Suprapubic skin (tissue), 4 donors: Measurements from ENCODE around the gene INPP5B. TPM values are rescaled to one million over a fixed set of nuclear protein-coding genes. Genes with fewer than 3 reads are reported as not detected.
"Not testable (repeated sequence)": the region's sequence is repeated elsewhere in the genome, so short reads cannot be mapped to it uniquely, and the experiment has no call there.

Source experiments
- DNase-seq, 2 donors: peaks; one replicate each; pipeline ENCODE4 v3.0.0-alpha.2; 2019; ENCODE audit warnings: low spot score in 2 of 2
- H3K27ac ChIP-seq: fragments of 200-600 bp; sonication (generic); one replicate; pipeline ENCODE4 v1.5.1; 2019
- H3K27me3 ChIP-seq: fragments of 200-600 bp; sonication (generic); one replicate; pipeline ENCODE4 v1.5.1; 2019
- H3K36me3 ChIP-seq: fragments of 200-600 bp; sonication (generic); one replicate; pipeline ENCODE4 v1.5.1; 2019
- H3K4me1 ChIP-seq: fragments of 200-600 bp; sonication (generic); one replicate; pipeline ENCODE4 v1.5.1; 2019
- H3K4me3 ChIP-seq: fragments of 200-600 bp; sonication (generic); one replicate; pipeline ENCODE4 v1.5.1; 2019; ENCODE audit warnings: mild to moderate bottlenecking
- H3K9me3 ChIP-seq: fragments of 200-600 bp; sonication (generic); one replicate; pipeline ENCODE4 v1.5.1; 2019
- EP300 ChIP-seq: sonication (generic); formaldehyde crosslinking; IDR thresholded peaks from one replicate; pipeline ENCODE4 v1.6.1; 2017; ENCODE audit warnings: antibody characterized with exemption
- POLR2A ChIP-seq, 2 donors: fragments of 450-650 bp; IDR thresholded peaks; one replicate each; pipeline ENCODE4 v1.6.1; 2017; ENCODE audit warnings: antibody characterized with exemption in 2 of 2, mild to moderate bottlenecking in 2 of 2, moderate library complexity in 2 of 2
- POLR2AphosphoS5 ChIP-seq, 3 donors: sonication (generic); formaldehyde crosslinking; IDR thresholded peaks; one replicate each; pipeline ENCODE4 v1.6.1; 2017; ENCODE audit warnings: antibody characterized with exemption in 3 of 3
- WGBS: methylation state at CpG from one replicate; pipeline ENCODE4 v1.1.5; 2018; 5-methylcytosine and 5-hydroxymethylcytosine counted together
- total RNA-seq, 4 donors: library from RNA; depleted of rRNA; stranded (reverse); fragments of >200 nt; gene quantifications; one replicate each; pipeline ENCODE4 v1.1.0, GENCODE V29; 2016
- TF ChIP-seq, protein P1 (sequence below), 2 donors: fragments of 200-600 bp in 1 of 2; fragments of 450-650 bp in 1 of 2; sonication (generic) in 1 of 2; IDR thresholded peaks; one replicate each; pipeline ENCODE4 v1.5.1; 2016 to 2019; ENCODE audit warnings: antibody characterized with exemption in 2 of 2, mild to moderate bottlenecking in 1 of 2, moderate library complexity in 1 of 2

INPP5B gene
- total RNA-seq, 4 donors from 2014 or later: 14.0 to 30.9 (median 17.9) TPM

DNA sequence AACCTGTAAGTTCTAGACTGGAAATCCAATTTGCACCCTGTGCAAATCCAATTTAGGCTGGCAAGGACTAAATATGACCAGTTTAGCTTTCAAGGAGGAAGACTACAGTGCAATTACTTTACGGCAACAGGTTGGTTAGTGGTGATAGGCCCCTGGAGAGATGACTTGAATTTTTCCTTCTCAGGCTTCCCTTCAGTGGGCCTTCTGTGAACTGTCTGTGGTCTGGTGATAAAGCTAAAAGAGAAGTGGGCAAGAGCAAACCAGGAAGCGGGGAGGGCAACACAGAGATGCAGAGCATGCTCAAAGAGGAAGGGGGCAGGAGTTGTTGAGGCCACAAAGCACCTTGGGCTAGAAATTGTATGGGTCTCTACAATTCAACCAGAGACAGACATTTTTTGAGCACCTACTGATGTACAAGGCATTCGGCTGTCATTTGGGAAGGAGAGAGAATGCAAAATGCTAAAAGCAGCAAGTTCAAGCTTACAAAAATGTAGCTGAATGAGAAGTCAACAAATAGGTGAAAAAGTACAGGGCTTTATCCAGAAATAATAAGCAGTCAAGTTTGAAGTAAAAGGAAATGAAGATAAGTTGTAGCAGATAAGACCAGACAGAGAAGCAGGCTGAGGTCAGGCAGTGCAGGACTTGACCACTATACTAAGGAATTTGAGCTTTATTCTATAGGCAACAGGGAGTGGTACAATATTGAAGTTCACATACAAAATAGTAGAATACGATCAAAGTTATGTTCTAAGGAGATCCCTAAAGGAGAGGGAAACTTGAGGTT lies 23.9 kb downstream of the INPP5B start:
- TF ChIP-seq EP300: no peak
- TF ChIP-seq, protein P1, sequence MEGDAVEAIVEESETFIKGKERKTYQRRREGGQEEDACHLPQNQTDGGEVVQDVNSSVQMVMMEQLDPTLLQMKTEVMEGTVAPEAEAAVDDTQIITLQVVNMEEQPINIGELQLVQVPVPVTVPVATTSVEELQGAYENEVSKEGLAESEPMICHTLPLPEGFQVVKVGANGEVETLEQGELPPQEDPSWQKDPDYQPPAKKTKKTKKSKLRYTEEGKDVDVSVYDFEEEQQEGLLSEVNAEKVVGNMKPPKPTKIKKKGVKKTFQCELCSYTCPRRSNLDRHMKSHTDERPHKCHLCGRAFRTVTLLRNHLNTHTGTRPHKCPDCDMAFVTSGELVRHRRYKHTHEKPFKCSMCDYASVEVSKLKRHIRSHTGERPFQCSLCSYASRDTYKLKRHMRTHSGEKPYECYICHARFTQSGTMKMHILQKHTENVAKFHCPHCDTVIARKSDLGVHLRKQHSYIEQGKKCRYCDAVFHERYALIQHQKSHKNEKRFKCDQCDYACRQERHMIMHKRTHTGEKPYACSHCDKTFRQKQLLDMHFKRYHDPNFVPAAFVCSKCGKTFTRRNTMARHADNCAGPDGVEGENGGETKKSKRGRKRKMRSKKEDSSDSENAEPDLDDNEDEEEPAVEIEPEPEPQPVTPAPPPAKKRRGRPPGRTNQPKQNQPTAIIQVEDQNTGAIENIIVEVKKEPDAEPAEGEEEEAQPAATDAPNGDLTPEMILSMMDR (IDR thresholded peaks at IDR 0.05): no peak
- TF ChIP-seq POLR2A (IDR thresholded peaks at IDR 0.05): no peak
- no peak for TF ChIP-seq POLR2AphosphoS5 (IDR thresholded peaks at IDR 0.05)
- Histone ChIP-seq H3K27me3 (no peaks in the 10 kb centered on the region), H3K9me3 (no peaks in the 10 kb centered on the region), H3K4me1 (no peaks in the 10 kb centered on the region), H3K27ac (no peak overlapping the region), H3K4me3 (no peak overlapping the region), H3K36me3 (no peaks in the 10 kb centered on the region)
- WGBS: 73% methylated on average over 4 of the region's 4 CpGs
- DNase-seq: no peak

DNA sequence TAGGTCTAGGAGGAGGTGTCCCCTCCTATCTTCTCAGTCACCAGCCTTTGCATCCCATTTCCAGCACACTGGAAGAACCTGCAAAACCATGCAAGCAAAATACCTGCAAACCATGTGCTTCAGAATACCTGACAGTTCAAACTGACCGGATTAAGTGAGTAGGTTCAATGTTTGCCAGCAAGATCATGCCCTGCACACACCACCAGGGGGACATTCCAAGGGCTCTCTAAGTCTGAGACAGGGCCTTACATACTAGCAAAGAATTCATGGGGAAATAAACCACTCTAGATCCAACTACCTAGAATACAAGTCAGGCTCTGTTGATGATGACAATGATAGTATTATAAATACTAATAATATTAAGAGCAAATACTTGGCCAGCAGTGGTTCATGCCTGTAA lies 27.6 kb downstream of the INPP5B start:
- Histone ChIP-seq H3K27me3 (no peaks in the 10 kb centered on the region), H3K27ac (no peak overlapping the region), H3K4me3 (no peak overlapping the region), H3K9me3 (no peaks in the 10 kb centered on the region), H3K36me3 (no peaks in the 10 kb centered on the region), H3K4me1 (no peaks in the 10 kb centered on the region)
- no peak for TF ChIP-seq EP300
- no peak for TF ChIP-seq POLR2A (IDR thresholded peaks at IDR 0.05)
- TF ChIP-seq, protein P1 (IDR thresholded peaks at IDR 0.05): peak in 1 of 2 donors; percentile 25
- TF ChIP-seq POLR2AphosphoS5 (IDR thresholded peaks at IDR 0.05): no peak
- DNase-seq: no peak
- WGBS: 50% methylated on average over 1 of the region's 1 CpG

DNA sequence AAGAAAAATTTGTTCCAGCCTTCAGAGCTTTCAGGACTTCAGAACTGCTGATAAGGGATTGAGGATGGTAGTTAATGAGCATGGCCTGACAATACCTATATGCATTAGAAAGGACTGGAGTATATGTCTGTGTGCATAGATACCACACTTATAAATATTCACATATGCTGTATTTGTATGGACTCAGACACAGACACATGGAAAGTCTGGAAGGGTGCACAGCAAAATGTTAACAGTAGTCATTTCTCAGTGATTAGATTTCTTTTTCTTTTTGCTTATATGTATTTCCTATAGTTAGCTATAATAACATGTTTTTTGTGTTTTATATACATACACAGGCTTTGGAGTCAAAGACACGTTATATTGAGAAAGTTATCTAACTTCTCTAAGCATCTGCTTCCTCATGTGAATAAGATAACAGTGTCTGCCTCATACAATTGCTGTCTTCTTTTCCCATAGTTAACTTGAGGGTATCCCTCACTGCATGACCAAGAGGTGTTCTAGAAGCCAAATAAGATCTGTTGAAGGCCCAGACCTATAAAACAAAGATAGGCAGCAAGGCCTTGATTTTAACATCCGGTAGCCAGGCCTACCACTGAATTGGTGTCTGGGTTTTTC lies 31.3 kb downstream of the INPP5B start:
- no peaks in the 10 kb centered on the region for H3K27me3 ChIP-seq
- WGBS: 92% methylated on average over 2 of the region's 2 CpGs

DNA sequence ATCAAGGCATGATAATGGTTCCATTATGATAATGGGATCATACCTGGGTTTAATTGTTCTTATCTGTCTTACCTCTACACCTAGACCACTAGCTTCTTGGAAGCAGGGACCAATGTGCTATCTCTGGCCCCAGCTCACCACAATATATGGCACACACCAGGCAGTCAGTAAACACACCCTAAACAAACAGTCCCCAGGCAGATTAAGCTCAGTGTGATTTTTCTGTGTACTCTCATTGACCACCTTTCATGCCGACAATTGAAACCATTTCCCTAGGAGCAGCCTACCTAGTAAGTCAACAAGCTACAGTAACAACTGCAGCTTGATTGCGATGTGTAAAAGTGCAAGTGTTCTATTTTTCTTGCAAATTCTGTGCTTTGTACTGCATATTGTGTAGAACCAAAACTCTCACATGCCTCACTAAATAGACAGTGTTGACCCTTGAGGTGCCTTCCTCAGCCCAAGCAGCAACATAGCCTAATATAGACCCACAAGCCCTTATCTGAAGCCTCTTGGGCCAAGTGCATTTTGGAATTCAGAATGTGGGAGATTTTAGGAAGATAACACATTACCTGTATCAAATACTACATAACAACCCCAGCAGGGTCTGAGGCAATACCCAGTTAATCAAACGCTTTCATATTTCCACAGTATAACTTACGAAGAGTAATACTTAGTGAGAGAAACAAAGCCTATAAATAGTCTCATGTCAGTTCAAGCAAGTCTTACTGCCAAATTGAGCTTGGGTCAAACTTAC lies 32.0 kb downstream of the INPP5B start:
- 87% methylated on average over 4 of the region's 4 CpGs for WGBS
- H3K27me3 ChIP-seq: no peaks in the 10 kb centered on the region
- no peak for DNase-seq
- H3K9me3 ChIP-seq: no peaks in the 10 kb centered on the region
- H3K4me1 ChIP-seq: no peaks in the 10 kb centered on the region
- H3K4me3 ChIP-seq: no peak overlapping the region
- no peak overlapping the region for H3K27ac ChIP-seq
- TF ChIP-seq EP300 (no peak), POLR2AphosphoS5 (IDR thresholded peaks at IDR 0.05) (no peak), POLR2A (IDR thresholded peaks at IDR 0.05) (no peak)
- TF ChIP-seq, protein P1 (IDR thresholded peaks at IDR 0.05): no peak
- H3K36me3 ChIP-seq: peaks cover 6% of the 10 kb centered on the region

More for the DNA sequence above, 31.3 kb downstream of the INPP5B start:
- TF ChIP-seq EP300 (no peak), POLR2A (IDR thresholded peaks at IDR 0.05) (no peak), POLR2AphosphoS5 (IDR thresholded peaks at IDR 0.05) (no peak)
- TF ChIP-seq, protein P1 (IDR thresholded peaks at IDR 0.05): no peak
- H3K27ac ChIP-seq: no peak overlapping the region
- DNase-seq: no peak
- no peaks in the 10 kb centered on the region for H3K9me3 ChIP-seq
- no peak overlapping the region for H3K4me3 ChIP-seq
- peaks cover 6% of the 10 kb centered on the region for H3K36me3 ChIP-seq
- H3K4me1 ChIP-seq: no peaks in the 10 kb centered on the region

DNA sequence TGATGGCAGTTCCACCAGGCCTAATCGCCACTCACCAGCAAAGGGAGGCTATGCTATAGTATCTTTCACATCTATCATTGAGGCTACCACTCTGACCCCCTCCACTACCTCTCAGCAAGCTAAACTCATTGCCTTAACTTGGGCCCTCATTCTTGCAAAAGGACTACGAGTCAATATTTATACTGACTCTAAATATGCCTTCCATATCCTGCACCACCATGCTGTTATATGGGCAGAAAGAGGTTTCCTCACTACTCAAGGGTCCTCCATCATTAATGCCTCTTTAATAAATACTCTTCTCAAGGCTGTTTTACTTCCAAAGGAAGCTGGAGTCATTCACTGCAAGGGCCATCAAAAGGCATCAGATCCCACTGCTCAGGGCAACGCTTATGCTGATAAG lies 35.4 kb downstream of the INPP5B start:
- not testable (repeated sequence) for H3K4me3 ChIP-seq, H3K4me1 ChIP-seq, DNase-seq, H3K9me3 ChIP-seq, H3K27me3 ChIP-seq, H3K27ac ChIP-seq, H3K36me3 ChIP-seq
- WGBS: 97% methylated on average over 3 of the region's 3 CpGs

DNA sequence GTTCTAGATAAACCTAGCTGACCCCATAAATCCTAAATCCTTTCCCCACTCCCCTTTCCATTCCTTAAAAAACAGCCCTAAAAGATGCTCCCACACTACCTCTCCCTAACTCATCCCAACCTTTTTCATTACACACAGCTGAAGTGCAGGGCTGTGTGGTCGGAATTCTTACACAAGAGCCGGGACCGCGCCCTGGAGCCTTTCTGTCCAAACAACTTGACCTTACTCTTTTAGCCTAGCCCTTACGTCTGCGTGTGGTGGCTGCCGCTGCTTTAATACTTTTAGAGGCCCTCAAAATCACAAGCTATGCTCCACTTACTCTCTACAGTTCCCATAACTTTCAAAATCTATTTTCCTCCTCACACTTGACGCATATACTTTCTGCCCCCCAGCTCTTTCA lies 36.0 kb downstream of the INPP5B start:
- H3K4me3 ChIP-seq, H3K27ac ChIP-seq, H3K4me1 ChIP-seq, H3K9me3 ChIP-seq, DNase-seq, H3K36me3 ChIP-seq, H3K27me3 ChIP-seq: not testable (repeated sequence)
- 78% methylated on average over 8 of the region's 8 CpGs for WGBS

DNA sequence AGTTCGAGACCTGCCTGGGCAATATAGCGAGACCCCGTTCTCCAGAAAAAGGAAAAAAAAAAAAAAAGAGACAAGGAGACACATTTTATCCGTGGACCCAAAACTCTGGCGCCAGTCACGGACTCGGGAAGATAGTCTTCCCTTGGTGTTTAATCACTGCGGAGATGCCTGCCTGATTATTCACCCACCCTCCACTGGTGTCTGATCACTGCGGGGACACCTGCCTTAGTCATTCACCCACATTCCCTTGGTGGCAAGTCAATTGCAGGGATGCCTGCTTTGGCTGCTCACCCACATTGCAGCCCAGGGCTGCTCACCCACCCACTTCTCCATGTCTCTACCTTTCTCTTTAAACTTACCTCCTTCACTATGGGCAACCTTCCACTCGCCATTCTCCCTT lies 38.3 kb downstream of the INPP5B start:
- 97% methylated on average over 10 of the region's 10 CpGs for WGBS

DNA sequence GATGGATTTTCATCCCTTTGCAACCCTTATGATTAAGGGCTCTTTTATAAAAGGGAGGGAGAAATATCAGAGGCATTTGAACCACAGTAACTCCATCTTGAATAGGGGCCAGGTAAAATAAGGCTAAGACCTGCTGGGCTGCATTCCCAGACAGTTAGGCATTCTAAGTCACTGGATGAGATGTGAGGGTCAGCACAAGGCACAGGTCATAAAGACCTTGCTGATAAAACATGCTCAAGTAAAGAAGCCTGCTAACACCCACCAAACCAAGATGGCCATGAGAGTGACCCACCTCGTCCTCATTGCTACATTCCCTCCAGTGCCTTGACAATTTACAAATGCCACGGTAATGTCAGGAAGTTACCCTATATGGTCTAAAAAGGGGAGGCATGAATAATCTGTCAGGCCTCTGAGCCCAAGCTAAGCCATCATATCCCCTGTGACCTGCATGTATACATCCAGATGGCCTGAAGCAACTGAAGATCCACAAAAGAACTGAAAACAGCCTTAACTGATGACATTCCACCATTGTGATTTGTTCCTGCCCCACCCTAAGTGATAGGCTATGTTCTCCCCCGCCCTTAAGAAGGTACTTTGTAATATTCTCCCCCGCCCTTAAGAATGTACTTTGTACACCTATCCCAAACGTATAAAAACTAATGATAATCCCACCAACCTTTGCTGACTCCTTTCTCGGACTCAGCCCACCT lies 39.3 kb downstream of the INPP5B start:
- not testable (repeated sequence) for H3K27ac ChIP-seq, H3K27me3 ChIP-seq, H3K36me3 ChIP-seq, H3K9me3 ChIP-seq, H3K4me3 ChIP-seq, DNase-seq, H3K4me1 ChIP-seq
- WGBS: 94% methylated on average over 6 of the region's 6 CpGs

More for the DNA sequence above, 38.3 kb downstream of the INPP5B start:
- H3K9me3 ChIP-seq, H3K4me3 ChIP-seq, H3K4me1 ChIP-seq, DNase-seq, H3K27me3 ChIP-seq, H3K36me3 ChIP-seq, H3K27ac ChIP-seq: not testable (repeated sequence)
